LNCaP clone FGC (cell line): ENCODE measurements around the gene CEP85L.

ENCODE experiments used
- DNase-seq: peaks from one replicate; pipeline ENCODE4 v3.0.0-alpha.2; 2011; ENCODE audit warnings: low read depth
- H3K4me3 ChIP-seq: 2 replicates; pipeline ENCODE4 v1.5.1; 2011; ENCODE audit warnings: mild to moderate bottlenecking, low read depth, low read length, control low read depth
- CTCF ChIP-seq: IDR thresholded peaks from 2 replicates; pipeline ENCODE4 v1.5.1; 2012; ENCODE audit warnings: mild to moderate bottlenecking; ENCODE audit not compliant: control insufficient read depth, insufficient read depth; ENCODE audit errors: extremely low read depth

Gene CEP85L

DNA sequence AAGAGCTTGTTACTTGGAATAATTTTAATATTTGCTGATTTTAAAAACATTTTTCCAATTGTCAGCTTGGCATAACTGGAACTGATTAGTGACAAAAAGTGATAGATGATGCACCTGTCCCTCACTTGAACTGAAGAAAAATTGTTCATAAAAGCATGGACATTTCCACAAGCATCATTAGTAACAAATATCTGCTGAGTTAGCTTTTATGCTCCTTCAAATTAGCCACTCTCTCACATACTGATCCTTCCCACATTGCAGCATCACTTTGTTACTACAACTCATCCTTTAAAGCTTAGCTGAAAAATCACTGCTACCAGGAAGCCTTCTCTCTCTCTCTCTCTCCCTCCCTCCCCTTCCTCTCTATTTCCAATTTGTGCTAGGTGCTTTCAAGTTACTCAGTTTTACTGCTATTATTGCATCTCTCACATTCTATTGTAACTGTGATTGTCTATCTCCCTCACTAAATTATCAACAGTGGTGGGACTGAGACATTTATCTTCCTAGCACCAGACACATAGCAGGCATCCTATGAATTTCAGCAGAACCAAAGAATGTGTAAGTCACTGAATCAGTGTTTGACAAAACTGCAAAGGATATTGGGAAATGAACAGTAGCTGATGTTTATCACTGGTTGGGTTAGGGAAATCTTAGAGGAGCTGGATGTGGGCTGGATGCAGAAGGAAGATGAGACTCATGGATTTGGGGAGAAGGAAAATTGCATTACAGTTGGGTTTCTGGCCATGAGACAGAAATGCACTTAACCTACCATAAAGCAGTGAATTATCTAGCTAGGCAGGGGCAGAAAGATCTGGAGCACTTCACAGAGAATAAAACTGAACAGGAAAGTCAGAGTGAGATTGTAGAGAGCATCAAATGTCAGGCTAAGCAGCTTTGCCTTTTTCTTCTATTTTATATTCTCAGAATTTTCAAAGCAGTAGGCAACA is 231.7 kb downstream of the CEP85L start:
- no peak overlapping the region for H3K4me3 ChIP-seq
- no peak for TF ChIP-seq CTCF
- no peak for DNase-seq
